Immature natural killer cell (primary cell): ENCODE results near the gene LBH. TPM values are rescaled to one million over a fixed set of nuclear protein-coding genes. Genes with fewer than 3 reads are reported as not detected.
A peak's percentile ranks its signal among the peaks of the same experiment; 100 is the strongest.

Source experiments
- DNase-seq, 3 donors: peaks; one replicate each; pipeline ENCODE4 v3.0.0; 2022; ENCODE audit warnings: mixed read lengths in 1 of 3
- H3K27ac Mint-ChIP-seq, 6 donors: one replicate each; pipeline ENCODE4 v1.8.0; 2020; ENCODE audit warnings: mixed read lengths in 6 of 6, mild to moderate bottlenecking in 5 of 6, inconsistent platforms in 4 of 6, moderate library complexity in 3 of 6
- H3K27me3 Mint-ChIP-seq, 3 donors: one replicate each; pipeline ENCODE4 v1.8.0; 2020 to 2021; ENCODE audit warnings: low read depth in 3 of 3, mild to moderate bottlenecking in 3 of 3, mixed read lengths in 3 of 3, moderate library complexity in 3 of 3, inconsistent platforms in 1 of 3
- H3K36me3 Mint-ChIP-seq, 3 donors: one replicate each; pipeline ENCODE4 v1.8.0; 2020; ENCODE audit warnings: mixed read lengths in 3 of 3, inconsistent platforms in 2 of 3, mild to moderate bottlenecking in 2 of 3
- H3K4me1 Mint-ChIP-seq, 2 donors: one replicate each; pipeline ENCODE4 v1.8.0; 2020; ENCODE audit warnings: inconsistent platforms in 2 of 2, mild to moderate bottlenecking in 2 of 2, mixed read lengths in 2 of 2, moderate library complexity in 1 of 2
- H3K4me3 Mint-ChIP-seq, 5 donors: one replicate each; pipeline ENCODE4 v1.8.0; 2020; ENCODE audit warnings: mild to moderate bottlenecking in 5 of 5, mixed read lengths in 5 of 5, inconsistent platforms in 3 of 5, moderate library complexity in 3 of 5
- H3K9me3 Mint-ChIP-seq, 6 donors: one replicate each; pipeline ENCODE4 v1.8.0; 2020; ENCODE audit warnings: mild to moderate bottlenecking in 6 of 6, mixed read lengths in 6 of 6, inconsistent platforms in 4 of 6, moderate library complexity in 3 of 6
- polyA plus RNA-seq, 3 donors: library from polyadenylated mRNA; unstranded; fragments of 300-500 nt; fragmentation: Illumina TruSeq; gene quantifications; one replicate each; pipeline ENCODE4 v1.2.3, GENCODE V29; 2021

LBH gene
- polyA plus RNA-seq, 3 donors from 2014 or later: 101 to 137 (median 129) TPM

- no peak overlapping the region for H3K4me3 Mint-ChIP-seq
- H3K36me3 Mint-ChIP-seq: no peaks in the 10 kb centered on the region
- peaks cover 10 to 12% of the 10 kb centered on the region in 2 donors for H3K4me1 Mint-ChIP-seq
- no peaks in the 10 kb centered on the region for H3K9me3 Mint-ChIP-seq
- H3K27ac Mint-ChIP-seq: no peak overlapping the region
- H3K27me3 Mint-ChIP-seq: peaks cover 0 to 2% (median 0%) of the 10 kb centered on the region in 3 donors
- no peak for DNase-seq
Observed at GRCh38 chr2:30204281-30204680, 27.1 kb upstream of the LBH start.

- DNase-seq: no peak
- Mint-ChIP-seq H3K4me1 (peaks cover 14 to 18% of the 10 kb centered on the region in 2 donors), H3K36me3 (no peaks in the 10 kb centered on the region), H3K4me3 (no peak overlapping the region), H3K27me3 (peaks cover 0 to 2% (median 0%) of the 10 kb centered on the region in 3 donors), H3K27ac (no peak overlapping the region), H3K9me3 (no peaks in the 10 kb centered on the region)
Observed at GRCh38 chr2:30205456-30205855, 25.9 kb upstream of the LBH start.

DNA sequence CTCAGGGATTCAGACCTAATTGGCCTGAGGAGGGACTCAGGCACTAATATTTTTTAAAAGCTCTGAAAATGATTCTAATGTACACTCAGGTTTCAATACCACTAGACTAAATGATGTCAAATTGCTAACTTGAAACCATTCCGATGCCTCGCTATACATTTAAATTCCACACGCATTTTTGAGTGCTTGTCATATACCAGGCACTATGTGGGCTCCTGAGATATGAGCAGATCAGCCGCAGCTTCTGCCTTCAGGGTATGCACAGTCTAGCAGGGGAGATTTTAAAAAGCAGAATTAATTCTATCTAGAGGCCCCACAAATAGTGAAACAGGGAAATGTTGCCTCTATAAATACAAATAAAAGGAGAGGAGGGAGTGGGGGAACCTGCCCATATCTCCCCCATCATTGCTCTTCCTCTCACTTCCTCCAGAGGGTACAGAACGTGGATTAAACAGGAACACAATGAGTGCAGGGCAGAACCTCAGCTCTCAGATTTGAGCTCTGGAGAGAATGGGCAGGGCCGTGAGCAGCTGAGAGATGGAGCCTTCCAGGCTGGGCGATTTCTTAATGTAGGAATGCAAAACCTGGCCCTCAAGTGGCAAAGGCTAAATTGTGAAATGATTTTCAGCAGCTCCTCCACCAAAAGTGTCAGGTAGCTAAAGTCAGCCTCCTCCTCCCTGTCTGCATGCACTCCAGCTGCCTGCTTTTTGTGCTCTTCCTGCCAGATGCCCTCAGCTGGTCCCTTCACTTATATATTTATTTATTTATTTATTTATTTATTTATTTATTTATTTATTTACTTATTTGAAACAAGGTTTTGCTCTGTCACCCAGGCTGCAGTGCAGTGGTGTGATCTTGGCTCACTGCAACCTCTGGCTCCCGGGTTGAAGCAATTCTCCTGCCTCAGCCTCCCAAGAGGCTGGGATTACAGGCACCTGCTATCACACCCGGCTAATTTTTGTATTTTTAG is 24.6 kb upstream of the LBH start:
- no peak for DNase-seq
- Mint-ChIP-seq H3K36me3 (no peaks in the 10 kb centered on the region), H3K4me3 (no peak overlapping the region), H3K27ac (no peak overlapping the region), H3K4me1 (peaks cover 14 to 18% of the 10 kb centered on the region in 2 donors), H3K27me3 (peaks cover 0 to 2% (median 0%) of the 10 kb centered on the region in 3 donors), H3K9me3 (no peaks in the 10 kb centered on the region)

GRCh38 chr2:30208453-30208852 is 22.9 kb upstream of the LBH start:
- H3K4me3 Mint-ChIP-seq: peak overlapping the region in 4 of 5 donors; percentile 27 to 43 (median 34)

DNA sequence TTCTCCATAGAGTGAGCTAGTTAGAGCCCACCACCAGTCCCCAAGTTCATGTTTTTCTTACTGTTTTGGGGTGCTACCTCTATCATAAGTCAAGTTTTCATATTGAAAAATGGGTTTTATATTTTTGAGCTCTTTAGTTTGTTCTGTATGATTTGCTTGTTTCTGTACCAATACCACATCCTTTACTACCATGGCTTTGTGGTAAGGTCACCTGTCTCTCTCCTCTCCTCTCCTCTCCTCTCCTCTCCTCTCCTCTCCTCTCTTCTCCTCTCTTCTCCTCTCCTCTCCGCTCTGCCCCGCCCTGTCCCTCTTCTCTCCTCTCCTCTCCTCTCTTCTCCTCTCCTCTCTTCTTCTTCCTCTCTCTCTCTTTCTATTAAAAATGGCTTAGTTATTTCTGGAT is 22.1 kb upstream of the LBH start:
- Mint-ChIP-seq H3K4me3 (peak overlapping the region in 1 of 5 donors; percentile 27), H3K36me3 (peaks cover 0 to 6% (median 0%) of the 10 kb centered on the region in 3 donors), H3K4me1 (peaks cover 14 to 18% of the 10 kb centered on the region in 2 donors), H3K27me3 (peaks cover 0 to 2% (median 1%) of the 10 kb centered on the region in 3 donors), H3K27ac (peak overlapping the region in 5 of 6 donors; percentile 27 to 82 (median 70)), H3K9me3 (no peaks in the 10 kb centered on the region)
- DNase-seq: no peak

More at GRCh38 chr2:30208453-30208852, 22.9 kb upstream of the LBH start:
- peak; percentile 48 to 52 (median 49) for DNase-seq
- Mint-ChIP-seq H3K9me3 (no peaks in the 10 kb centered on the region), H3K4me1 (peaks cover 14 to 18% of the 10 kb centered on the region in 2 donors), H3K27ac (peak overlapping the region in 2 of 6 donors; percentile 69 to 81), H3K36me3 (peaks cover 0 to 6% (median 0%) of the 10 kb centered on the region in 3 donors), H3K27me3 (peaks cover 0 to 2% (median 1%) of the 10 kb centered on the region in 3 donors)

DNA sequence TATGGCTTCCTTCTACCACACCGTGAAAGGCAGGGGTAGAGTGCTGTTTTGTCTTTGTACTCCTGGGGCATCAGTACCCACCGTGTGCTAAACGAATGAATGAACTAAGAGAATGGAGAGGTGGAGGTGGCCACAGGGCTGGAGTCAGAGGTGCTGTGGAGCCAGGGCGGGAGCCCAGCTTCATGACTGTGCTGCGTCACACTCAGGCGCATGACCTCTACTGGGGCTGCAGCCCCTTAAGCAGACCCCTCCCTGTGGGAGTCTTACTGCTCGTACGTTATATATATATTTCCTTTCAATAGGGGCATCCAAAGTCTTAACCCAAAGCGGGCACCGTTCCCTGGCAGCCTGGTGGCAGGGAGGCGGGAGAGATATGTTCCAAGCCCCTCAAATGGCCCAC is 18.0 kb upstream of the LBH start:
- no peak overlapping the region for H3K27ac Mint-ChIP-seq
- no peak overlapping the region for H3K4me3 Mint-ChIP-seq
- peaks cover 0 to 6% (median 0%) of the 10 kb centered on the region in 3 donors for H3K36me3 Mint-ChIP-seq
- H3K9me3 Mint-ChIP-seq: no peaks in the 10 kb centered on the region
- peaks cover 14 to 15% of the 10 kb centered on the region in 2 donors for H3K4me1 Mint-ChIP-seq
- DNase-seq: no peak
- H3K27me3 Mint-ChIP-seq: peaks cover 0 to 2% (median 1%) of the 10 kb centered on the region in 3 donors

GRCh38 chr2:30213907-30214463 is 17.3 kb upstream of the LBH start:
- no peak overlapping the region for H3K4me3 Mint-ChIP-seq
- no peak overlapping the region for H3K27ac Mint-ChIP-seq

GRCh38 chr2:30216157-30216556 is 15.2 kb upstream of the LBH start:
- no peak overlapping the region for H3K4me3 Mint-ChIP-seq
- peaks cover 0 to under 1% (median 0%) of the 10 kb centered on the region in 6 donors for H3K9me3 Mint-ChIP-seq
- peaks cover 0 to 6% (median 0%) of the 10 kb centered on the region in 3 donors for H3K36me3 Mint-ChIP-seq
- H3K27ac Mint-ChIP-seq: no peak overlapping the region
- peaks cover 0 to 4% (median 0%) of the 10 kb centered on the region in 3 donors for H3K27me3 Mint-ChIP-seq
- H3K4me1 Mint-ChIP-seq: peaks cover 0 to 7% of the 10 kb centered on the region in 2 donors
- no peak for DNase-seq

More at GRCh38 chr2:30213907-30214463, 17.3 kb upstream of the LBH start:
- Mint-ChIP-seq H3K9me3 (no peaks in the 10 kb centered on the region), H3K27me3 (peaks cover 0 to 1% (median 0%) of the 10 kb centered on the region in 3 donors), H3K4me1 (peaks cover 7 to 9% of the 10 kb centered on the region in 2 donors), H3K36me3 (peaks cover 0 to 6% (median 0%) of the 10 kb centered on the region in 3 donors)
- no peak for DNase-seq

DNA sequence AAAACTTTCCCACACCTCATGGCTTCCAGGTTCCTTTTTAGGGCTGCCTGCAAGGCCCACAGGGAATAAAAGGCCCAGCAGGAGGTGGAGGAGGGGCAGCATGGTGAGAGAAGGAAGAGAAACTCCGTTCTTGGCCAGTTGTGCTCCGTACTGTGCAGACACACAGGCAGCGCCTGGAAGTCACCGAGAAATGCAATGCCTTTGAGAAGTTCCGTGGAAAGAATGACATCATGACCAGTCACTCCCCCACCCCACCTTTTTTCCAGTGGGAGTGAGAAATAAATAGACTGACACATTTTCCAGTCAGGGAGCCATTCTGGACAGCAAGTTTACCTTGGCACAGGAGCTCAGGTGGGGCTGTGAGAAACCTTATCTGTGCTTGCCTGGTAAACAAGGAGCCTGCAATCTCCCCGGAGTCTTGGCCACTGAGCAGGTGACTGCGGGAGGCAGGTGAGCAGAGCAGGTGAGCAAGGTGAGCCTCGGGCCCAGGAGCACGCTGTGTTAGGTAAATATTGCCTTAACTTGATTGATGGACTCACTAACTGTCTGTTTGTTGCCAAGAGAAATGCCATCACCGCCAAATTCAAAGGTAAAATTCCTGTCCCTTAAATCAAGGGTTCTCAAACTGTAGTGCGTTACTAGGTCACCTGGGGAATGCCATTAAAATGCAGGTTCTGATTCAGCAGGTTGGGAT is 13.5 kb upstream of the LBH start:
- H3K27me3 Mint-ChIP-seq: peaks cover 0 to 4% (median 0%) of the 10 kb centered on the region in 3 donors
- H3K4me1 Mint-ChIP-seq: peaks cover 12 to 23% of the 10 kb centered on the region in 2 donors
- H3K4me3 Mint-ChIP-seq: no peak overlapping the region
- peaks cover 0 to 1% (median 0%) of the 10 kb centered on the region in 6 donors for H3K9me3 Mint-ChIP-seq
- no peak for DNase-seq
- peak overlapping the region in 1 of 6 donors; percentile 28 for H3K27ac Mint-ChIP-seq
- peaks cover 0 to 4% (median 0%) of the 10 kb centered on the region in 3 donors for H3K36me3 Mint-ChIP-seq

GRCh38 chr2:30218338-30218713 is 13.0 kb upstream of the LBH start:
- H3K4me3 Mint-ChIP-seq: no peak overlapping the region
- no peak for DNase-seq
- H3K27me3 Mint-ChIP-seq: peaks cover 0 to 2% (median 0%) of the 10 kb centered on the region in 3 donors
- no peak overlapping the region for H3K27ac Mint-ChIP-seq
- peaks cover 0 to 1% (median 0%) of the 10 kb centered on the region in 6 donors for H3K9me3 Mint-ChIP-seq
- peaks cover 17 to 28% of the 10 kb centered on the region in 2 donors for H3K4me1 Mint-ChIP-seq
- no peaks in the 10 kb centered on the region for H3K36me3 Mint-ChIP-seq

DNA sequence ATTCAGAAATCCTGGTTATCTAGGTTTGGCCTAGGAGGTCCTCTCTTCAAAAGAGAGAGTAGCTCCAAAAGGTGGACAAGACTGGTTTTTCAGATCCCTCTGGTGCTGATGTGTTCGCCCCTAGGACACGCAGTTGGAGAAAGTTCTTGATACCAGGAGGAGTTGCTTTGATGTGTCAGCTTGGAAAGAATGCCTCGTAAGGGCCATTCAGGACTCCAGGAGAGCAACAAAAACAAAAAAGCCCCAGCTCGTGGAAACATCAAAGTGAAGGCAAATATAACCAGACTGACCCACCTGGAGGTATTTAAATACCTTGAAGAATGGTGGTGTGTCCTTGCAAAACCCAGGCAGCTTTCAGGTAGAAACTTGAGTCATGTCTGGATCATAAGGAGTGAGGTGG is 12.5 kb upstream of the LBH start:
- Mint-ChIP-seq H3K27ac (peak overlapping the region in 1 of 6 donors; percentile 6), H3K4me3 (no peak overlapping the region)

GRCh38 chr2:30219886-30220875 is 11.2 kb upstream of the LBH start:
- H3K4me1 Mint-ChIP-seq: peaks cover 35 to 47% of the 10 kb centered on the region in 2 donors
- H3K9me3 Mint-ChIP-seq: peaks cover 0 to 1% (median 0%) of the 10 kb centered on the region in 6 donors
- DNase-seq: no peak
- H3K27ac Mint-ChIP-seq: peak overlapping the region in 2 of 6 donors; percentile 46 to 62
- no peak overlapping the region for H3K4me3 Mint-ChIP-seq
- H3K36me3 Mint-ChIP-seq: no peaks in the 10 kb centered on the region
- peaks cover 3 to 12% (median 4%) of the 10 kb centered on the region in 3 donors for H3K27me3 Mint-ChIP-seq

More for the DNA sequence above, 12.5 kb upstream of the LBH start:
- Mint-ChIP-seq H3K9me3 (peaks cover 0 to 1% (median 0%) of the 10 kb centered on the region in 6 donors), H3K4me1 (peaks cover 22 to 33% of the 10 kb centered on the region in 2 donors), H3K27me3 (peaks cover 0 to 2% (median 0%) of the 10 kb centered on the region in 3 donors), H3K36me3 (no peaks in the 10 kb centered on the region)
- no peak for DNase-seq
